Endothelial cell of umbilical vein (primary cell): ENCODE measurements around the gene MRPS12. TPM values are rescaled to one million over a fixed set of nuclear protein-coding genes. Genes with fewer than 3 reads are reported as not detected.
"Not testable (repeated sequence)": the region's sequence is repeated elsewhere in the genome, so short reads cannot be mapped to it uniquely, and the experiment has no call there.

ENCODE experiments used
- BruUV-seq: library from RNA; stranded (reverse); fragments of 400-500 nt; replicated peaks from 2 replicates; lab custom pipeline; 2021; lab: Mats Ljungman, UMichigan
- CTCF ChIA-PET: fragments of 300-600, 350-600 bp; sonication (Branson Sonifier 250); formaldehyde crosslinking; loops from one replicate; lab custom pipeline; 2021; ENCODE audit warnings: antibody characterized with exemption, inconsistent platforms; lab: Charles Lee
- POLR2A ChIA-PET: fragments of 300-600, 350-600 bp; sonication (Branson Sonifier 250); formaldehyde crosslinking; loops from one replicate; lab custom pipeline; 2021; ENCODE audit warnings: antibody characterized with exemption, inconsistent platforms; lab: Charles Lee
- DNase-seq: peaks from one replicate; pipeline ENCODE4 v3.0.0-alpha.2; 2011; ENCODE audit warnings: low read depth, low spot score
- FAIRE-seq: peaks from 2 replicates; lab custom pipeline; 2011; peaks lifted over from hg19 to GRCh38; lab: Jason Lieb, UNC
- H2AFZ ChIP-seq: 2 replicates; pipeline ENCODE4 v1.6.0; 2012; ENCODE audit warnings: low read depth, low read length, control low read depth, inconsistent platforms
- H3K27ac ChIP-seq: 2 replicates; pipeline ENCODE4 v1.5.1; 2011; ENCODE audit warnings: low read depth, mild to moderate bottlenecking, control low read depth, low read length, moderate library complexity; ENCODE audit not compliant: insufficient read depth
- H3K27me3 ChIP-seq, 2 experiments: 2 replicates each; pipeline versions ENCODE4 v1.6.0 to v1.6.1; 2011; ENCODE audit warnings: low read length in 2 of 2, mixed read lengths in 1 of 2; ENCODE audit not compliant: control insufficient read depth in 2 of 2, insufficient read depth in 2 of 2
- H3K36me3 ChIP-seq, 2 experiments: 2 replicates in 1 of 2; 3 replicates in 1 of 2; pipeline ENCODE4 v1.5.1; 2011; ENCODE audit warnings: low read length in 2 of 2, mild to moderate bottlenecking in 1 of 2, moderate library complexity in 1 of 2; ENCODE audit not compliant: control insufficient read depth in 2 of 2, insufficient read depth in 2 of 2; ENCODE audit errors: extremely low read depth in 1 of 2
- H3K4me1 ChIP-seq: 3 replicates; pipeline ENCODE4 v1.5.1; 2011; ENCODE audit warnings: mild to moderate bottlenecking, low read length; ENCODE audit not compliant: control insufficient read depth, insufficient read depth; ENCODE audit errors: extremely low read depth
- H3K4me2 ChIP-seq: 2 replicates; pipeline ENCODE4 v1.6.1; 2011; ENCODE audit warnings: low read length, control low read depth, mixed read lengths; ENCODE audit not compliant: insufficient read depth
- H3K4me3 ChIP-seq, 3 experiments: fragments of 200-600 bp in 1 of 3; sonication (generic), shearing (Covaris generic) in 1 of 3; replicated peaks in 1 of 3; 2 replicates each; pipeline ENCODE4 v1.5.1; 2011 to 2016; ENCODE audit warnings: control low read depth in 3 of 3, low read length in 3 of 3, mild to moderate bottlenecking in 2 of 3, inconsistent platforms in 1 of 3, low read depth in 1 of 3, moderate library complexity in 1 of 3; ENCODE audit not compliant: insufficient read depth in 1 of 3
- H3K79me2 ChIP-seq: 2 replicates; pipeline ENCODE4 v1.6.0; 2012; ENCODE audit warnings: low read length, inconsistent platforms; ENCODE audit not compliant: control insufficient read depth, insufficient read depth
- H3K9ac ChIP-seq: replicated peaks from 2 replicates; pipeline ENCODE3; 2011; ENCODE audit warnings: low read length, control low read depth; ENCODE audit not compliant: insufficient read depth; ENCODE audit errors: extremely low read depth
- H3K9me1 ChIP-seq: replicated peaks from 3 replicates; pipeline ENCODE4 v1.6.0; 2011; ENCODE audit warnings: mild to moderate bottlenecking, low read length; ENCODE audit not compliant: control insufficient read depth, insufficient read depth; ENCODE audit errors: extremely low read depth
- H3K9me3 ChIP-seq: replicated peaks from 2 replicates; pipeline ENCODE4 v1.5.1; 2012; ENCODE audit warnings: low read length, inconsistent platforms; ENCODE audit not compliant: control insufficient read depth, insufficient read depth
- H4K20me1 ChIP-seq: replicated peaks from 2 replicates; pipeline ENCODE3; 2011; ENCODE audit warnings: mild to moderate bottlenecking, low read length; ENCODE audit not compliant: control insufficient read depth, insufficient read depth; ENCODE audit errors: extremely low read depth
- EZH2 ChIP-seq: IDR thresholded peaks from 2 replicates; pipeline ENCODE4 v1.6.1; 2012; ENCODE audit warnings: borderline replicate concordance, low read depth, mild to moderate bottlenecking, moderate library complexity, low read length, inconsistent platforms; ENCODE audit not compliant: severe bottlenecking
- FOS ChIP-seq: IDR thresholded peaks from 2 replicates; pipeline ENCODE4 v1.6.1; 2011; ENCODE audit warnings: mild to moderate bottlenecking, low read length, moderate library complexity, borderline replicate concordance; ENCODE audit not compliant: insufficient read depth
- GATA2 ChIP-seq: IDR thresholded peaks from 2 replicates; pipeline ENCODE4 v1.7.0; 2011; ENCODE audit warnings: low read depth, mild to moderate bottlenecking, moderate library complexity, mixed read lengths, low read length; ENCODE audit not compliant: insufficient read length, insufficient read depth
- JUN ChIP-seq: IDR thresholded peaks from 2 replicates; pipeline ENCODE4 v1.6.1; 2011; ENCODE audit warnings: borderline replicate concordance, low read depth; ENCODE audit not compliant: insufficient read length, insufficient read depth
- MYC ChIP-seq: IDR thresholded peaks from one replicate; pipeline ENCODE4 v1.6.1; 2011; ENCODE audit warnings: mild to moderate bottlenecking, low read depth, low read length
- POLR2A ChIP-seq: IDR thresholded peaks from 2 replicates; pipeline ENCODE4 v1.6.1; 2012; ENCODE audit warnings: low read depth, mild to moderate bottlenecking, control low read depth, low read length
- POLR2AphosphoS5 ChIP-seq: IDR thresholded peaks from 2 replicates; pipeline ENCODE4 v1.6.1; 2012; ENCODE audit warnings: low read depth, mild to moderate bottlenecking, control low read depth, low read length, moderate library complexity; ENCODE audit not compliant: insufficient read depth
- dilution Hi-C: fragments of 300-500 bp; cut with MboI; formaldehyde crosslinking; loops from one replicate; pipeline ENCODE4 v1.15.0; 2019; ENCODE audit warnings: low sequenced_read_pairs; ENCODE audit not compliant: extremely low pct_ligation_motif_present
- intact Hi-C: fragments of 100-400 bp; cut with micrococcal nuclease; formaldehyde crosslinking; loops from one replicate; pipeline ENCODE4 v1.10.0; 2022
- polyA plus RNA-seq, 4 experiments: library from polyadenylated mRNA; depleted of rRNA in 3 of 4; stranded (reverse) in 3 of 4; unstranded in 1 of 4; fragments of >200 nt; gene quantifications; 2 replicates each; pipeline versions ENCODE4 v1.2.1 to v1.2.3, GENCODE V29; 2011 to 2012; ENCODE audit warnings: missing spikeins in 1 of 4
- total RNA-seq: library from RNA; stranded (reverse); gene quantifications from 2 replicates; pipeline ENCODE4 v1.2.3, GENCODE V29; 2021
- TF ChIP-seq, protein P1 (sequence below), 2 donors: IDR thresholded peaks; 1 replicate in 1 of 2; 2 replicates in 1 of 2; pipeline ENCODE4 v1.5.1; 2011; ENCODE audit warnings: low read length in 2 of 2, mild to moderate bottlenecking in 2 of 2, moderate library complexity in 2 of 2, control low read depth in 1 of 2, inconsistent platforms in 1 of 2, low read depth in 1 of 2; ENCODE audit not compliant: insufficient read depth in 1 of 2; ENCODE audit errors: extremely low read depth in 1 of 2
- TF ChIP-seq, protein P2 (sequence below): IDR thresholded peaks from 2 replicates; pipeline ENCODE4 v1.6.1; 2011; ENCODE audit not compliant: insufficient read depth, insufficient read length

MRPS12 gene
- total and polyA plus RNA-seq, 2 donors (not counting 3 experiments of a cell fraction or from before 2014, with no cell fraction given): 49.3 to 86.3 TPM

DNA sequence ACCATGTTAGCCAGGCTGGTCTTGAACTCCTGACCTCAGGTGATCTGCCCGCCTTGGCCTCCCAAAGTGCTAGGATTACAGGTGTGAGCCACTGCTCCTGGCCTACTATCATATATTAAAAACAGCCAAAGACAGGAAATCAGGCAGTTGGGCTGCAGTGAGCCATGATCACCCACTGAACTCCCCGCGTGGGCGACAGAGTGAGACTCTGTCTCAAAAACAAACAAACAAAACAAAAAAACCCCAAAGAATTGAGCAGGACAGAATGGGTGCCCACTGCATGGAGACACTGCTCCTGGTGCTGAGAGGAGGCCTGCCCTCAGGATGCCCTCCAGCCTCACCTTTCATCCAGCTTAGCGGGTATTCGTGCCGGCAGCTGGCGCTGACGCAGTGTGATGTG, 47.5 kb upstream of the MRPS12 start:
- Histone ChIP-seq H3K4me3 (no peak overlapping the region), H3K9ac (no peak overlapping the region), H3K4me2 (no peak overlapping the region), H3K27ac (no peak overlapping the region), H4K20me1 (no peaks in the 10 kb centered on the region), H3K9me3 (no peaks in the 10 kb centered on the region), H3K36me3 (peaks cover 0 to 9% of the 10 kb centered on the region in 2 experiments), H3K9me1 (no peaks in the 10 kb centered on the region), H2AFZ (no peak overlapping the region), H3K79me2 (no peaks in the 10 kb centered on the region), H3K4me1 (peaks cover 4% of the 10 kb centered on the region), H3K27me3 (no peaks in the 10 kb centered on the region)
- dilution Hi-C loops (no loop called here), intact Hi-C loops (no loop called here)
- no peak for FAIRE-seq
- BruUV-seq: no TSS peak
- ChIA-PET CTCF (no interaction called here), POLR2A (no interaction called here)
- TF ChIP-seq GATA2: no peak
- no peak for TF ChIP-seq MYC
- no peak for TF ChIP-seq POLR2AphosphoS5
- no peak for TF ChIP-seq FOS
- TF ChIP-seq, protein P1, sequence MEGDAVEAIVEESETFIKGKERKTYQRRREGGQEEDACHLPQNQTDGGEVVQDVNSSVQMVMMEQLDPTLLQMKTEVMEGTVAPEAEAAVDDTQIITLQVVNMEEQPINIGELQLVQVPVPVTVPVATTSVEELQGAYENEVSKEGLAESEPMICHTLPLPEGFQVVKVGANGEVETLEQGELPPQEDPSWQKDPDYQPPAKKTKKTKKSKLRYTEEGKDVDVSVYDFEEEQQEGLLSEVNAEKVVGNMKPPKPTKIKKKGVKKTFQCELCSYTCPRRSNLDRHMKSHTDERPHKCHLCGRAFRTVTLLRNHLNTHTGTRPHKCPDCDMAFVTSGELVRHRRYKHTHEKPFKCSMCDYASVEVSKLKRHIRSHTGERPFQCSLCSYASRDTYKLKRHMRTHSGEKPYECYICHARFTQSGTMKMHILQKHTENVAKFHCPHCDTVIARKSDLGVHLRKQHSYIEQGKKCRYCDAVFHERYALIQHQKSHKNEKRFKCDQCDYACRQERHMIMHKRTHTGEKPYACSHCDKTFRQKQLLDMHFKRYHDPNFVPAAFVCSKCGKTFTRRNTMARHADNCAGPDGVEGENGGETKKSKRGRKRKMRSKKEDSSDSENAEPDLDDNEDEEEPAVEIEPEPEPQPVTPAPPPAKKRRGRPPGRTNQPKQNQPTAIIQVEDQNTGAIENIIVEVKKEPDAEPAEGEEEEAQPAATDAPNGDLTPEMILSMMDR (IDR thresholded peaks at IDR 0.05; ENCODE audit: extremely low read depth in 1 of 2, insufficient read depth in 1 of 2, low read depth in 1 of 2, low read length in 2 of 2): no peak
- TF ChIP-seq JUN: no peak
- no peak for TF ChIP-seq EZH2
- TF ChIP-seq, protein P2, sequence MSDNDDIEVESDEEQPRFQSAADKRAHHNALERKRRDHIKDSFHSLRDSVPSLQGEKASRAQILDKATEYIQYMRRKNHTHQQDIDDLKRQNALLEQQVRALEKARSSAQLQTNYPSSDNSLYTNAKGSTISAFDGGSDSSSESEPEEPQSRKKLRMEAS: no peak
- no peak for TF ChIP-seq POLR2A
- no peak for DNase-seq

DNA sequence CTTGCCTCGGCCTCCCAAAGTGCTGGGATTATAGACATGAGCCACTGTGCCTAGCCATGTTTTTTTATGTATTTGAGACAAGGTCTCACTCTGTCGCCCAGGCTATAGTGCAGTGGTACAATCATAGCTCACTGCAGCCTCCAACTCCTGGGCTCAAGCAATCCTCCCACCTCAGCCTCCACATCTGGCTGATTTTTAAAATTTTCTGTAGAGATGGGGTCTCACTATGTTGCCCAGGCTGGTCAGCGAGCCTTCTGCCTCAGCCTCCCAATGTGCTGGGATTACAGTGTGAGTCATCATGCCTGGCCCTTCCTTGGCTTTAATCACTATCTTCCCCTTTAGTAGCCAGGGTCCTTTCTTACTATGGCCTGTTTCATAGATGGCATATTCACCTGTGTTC, 46.1 kb upstream of the MRPS12 start:
- H4K20me1 ChIP-seq, H3K4me1 ChIP-seq, H3K79me2 ChIP-seq, H3K9me3 ChIP-seq, dilution Hi-C loops, H3K4me2 ChIP-seq, H3K4me3 ChIP-seq, BruUV-seq, POLR2A ChIA-PET, intact Hi-C loops, H3K9me1 ChIP-seq, H2AFZ ChIP-seq, H3K27ac ChIP-seq, H3K9ac ChIP-seq, DNase-seq, H3K27me3 ChIP-seq: not testable (repeated sequence)
- peak; percentile 4 for FAIRE-seq
- peaks cover 2 to 14% of the 10 kb centered on the region in 2 experiments for H3K36me3 ChIP-seq
- CTCF ChIA-PET: interaction anchor here (0.7 to 4.2 kb wide), 2 partner anchors 10 to 115 kb away, joined by 3 to 29 read pairs; no protein-coding TSS in a partner anchor
